HepG2 (cell line): ENCODE data around the gene MIDN. TPM values are rescaled to one million over a fixed set of nuclear protein-coding genes. Genes with fewer than 3 reads are reported as not detected.

ENCODE experiments used
- ATF6 ChIP-seq: sonication (generic); formaldehyde crosslinking; conservative IDR thresholded peaks from 2 replicates; pipeline ENCODE4 v1.4.0; 2020; ENCODE audit warnings: missing genetic modification reagents
- CCDC6 ChIP-seq: sonication (generic); formaldehyde crosslinking; IDR thresholded peaks from 2 replicates; pipeline ENCODE4 v1.8.1; 2022; ENCODE audit warnings: mild to moderate bottlenecking, missing genetic modification reagents, moderate library complexity
- ESRRA ChIP-seq: sonication (generic); formaldehyde crosslinking; IDR thresholded peaks from 2 replicates; pipeline ENCODE4 v1.5.1; 2020; ENCODE audit warnings: mild to moderate bottlenecking, low read depth, missing genetic modification reagents
- FIP1L1 ChIP-seq: fragments of 200-400 bp; formaldehyde crosslinking; IDR thresholded peaks from 2 replicates; pipeline ENCODE4 v1.6.1; 2018; ENCODE audit warnings: low read depth, mild to moderate bottlenecking, low read length, moderate library complexity, borderline replicate concordance; ENCODE audit not compliant: insufficient read depth
- HES4 ChIP-seq: sonication (generic); formaldehyde crosslinking; IDR thresholded peaks from 2 replicates; pipeline ENCODE4 v1.9.0; 2021; ENCODE audit warnings: mild to moderate bottlenecking, missing genetic modification reagents, borderline replicate concordance
- HMGXB4 ChIP-seq, 2 experiments: sonication (generic) in 1 of 2; formaldehyde crosslinking in 1 of 2; IDR thresholded peaks; 2 replicates each; pipeline versions ENCODE4 v1.4.0 to v1.6.1; 2018 to 2020; ENCODE audit warnings: missing genetic modification reagents in 2 of 2, borderline replicate concordance in 1 of 2, low read depth in 1 of 2, mild to moderate bottlenecking in 1 of 2, missing biosample characterization in 1 of 2
- MAX ChIP-seq: IDR thresholded peaks from 2 replicates; pipeline ENCODE4 v1.6.1; 2012; ENCODE audit warnings: inconsistent platforms
- MTA1 ChIP-seq: sonication (generic); formaldehyde crosslinking; IDR thresholded peaks from 2 replicates; pipeline ENCODE4 v1.4.0; 2020; ENCODE audit warnings: missing genetic modification reagents, mild to moderate bottlenecking, borderline replicate concordance
- RARA ChIP-seq: IDR thresholded peaks from 2 replicates; pipeline ENCODE4 v1.6.1; 2016; ENCODE audit warnings: missing genetic modification reagents, missing compliant biosample characterization
- RBFOX2 ChIP-seq: fragments of 200-400 bp; formaldehyde crosslinking; IDR thresholded peaks from 2 replicates; pipeline ENCODE4 v1.6.1; 2017; ENCODE audit warnings: low read depth, mild to moderate bottlenecking, low read length
- SCMH1 ChIP-seq: sonication (generic); formaldehyde crosslinking; IDR thresholded peaks from 2 replicates; pipeline ENCODE4 v1.9.0; 2021; ENCODE audit warnings: missing genetic modification reagents, mild to moderate bottlenecking, borderline replicate concordance
- SNAPC2 ChIP-seq: sonication (generic); formaldehyde crosslinking; IDR thresholded peaks from 2 replicates; pipeline ENCODE4 v1.8.1; 2022; ENCODE audit warnings: mild to moderate bottlenecking, missing genetic modification reagents
- USF2 ChIP-seq, 2 experiments: sonication (generic) in 1 of 2; formaldehyde crosslinking in 1 of 2; IDR thresholded peaks; 2 replicates each; pipeline versions ENCODE4 v1.5.1 to v1.6.1; 2011 to 2020; ENCODE audit warnings: borderline replicate concordance in 1 of 2, low read depth in 1 of 2, low read length in 1 of 2, mild to moderate bottlenecking in 1 of 2, missing genetic modification reagents in 1 of 2, moderate library complexity in 1 of 2
- ZBTB25 ChIP-seq: IDR thresholded peaks from 2 replicates; pipeline ENCODE4 v1.6.1; 2018; ENCODE audit warnings: missing genetic modification reagents
- ZBTB38 ChIP-seq: sonication (generic); formaldehyde crosslinking; IDR thresholded peaks from 2 replicates; pipeline ENCODE4 v1.5.1; 2020; ENCODE audit warnings: mild to moderate bottlenecking, missing genetic modification reagents
- ZFY ChIP-seq: sonication (generic); formaldehyde crosslinking; IDR thresholded peaks from 2 replicates; pipeline ENCODE4 v1.4.0; 2020; ENCODE audit warnings: missing genetic modification reagents
- ZNF121 ChIP-seq: sonication (generic); formaldehyde crosslinking; IDR thresholded peaks from 2 replicates; pipeline ENCODE4 v1.5.0; 2020; ENCODE audit warnings: mild to moderate bottlenecking, missing genetic modification reagents
- ZNF224 ChIP-seq: sonication (generic); formaldehyde crosslinking; IDR thresholded peaks from 2 replicates; pipeline ENCODE4 v1.5.0; 2020; ENCODE audit warnings: mild to moderate bottlenecking, missing genetic modification reagents
- ZNF234 ChIP-seq: sonication (generic); formaldehyde crosslinking; conservative IDR thresholded peaks from 2 replicates; pipeline ENCODE4 v1.5.1; 2020; ENCODE audit warnings: mild to moderate bottlenecking, missing genetic modification reagents
- ZNF263 ChIP-seq: sonication (generic); formaldehyde crosslinking; IDR thresholded peaks from 2 replicates; pipeline ENCODE4 v1.4.0; 2020; ENCODE audit warnings: missing genetic modification reagents
- ZNF543 ChIP-seq: sonication (generic); formaldehyde crosslinking; IDR thresholded peaks from 2 replicates; pipeline ENCODE4 v1.4.0; 2020; ENCODE audit warnings: mild to moderate bottlenecking, missing genetic modification reagents
- polyA plus RNA-seq, 8 experiments: library from polyadenylated mRNA; depleted of rRNA in 3 of 8; stranded (reverse) in 7 of 8; unstranded in 1 of 8; fragments of >200 nt; fragmentation: Illumina TruSeq in 4 of 8; extraction: Trizol in 4 of 8; gene quantifications; 2 replicates each; pipeline versions ENCODE4 v1.2.1 to v1.2.3, GENCODE V29; 2011 to 2016; ENCODE audit warnings: low read depth in 4 of 8, missing spikeins in 1 of 8, mixed read lengths in 1 of 8; ENCODE audit not compliant: insufficient read depth in 1 of 8
- total RNA-seq, 5 experiments: library from RNA; depleted of rRNA; stranded (reverse); fragments of >200 nt; fragmentation: Illumina TruSeq; extraction: Trizol; gene quantifications; 2 replicates each; pipeline ENCODE4 v1.2.3, GENCODE V29; 2016; ENCODE audit warnings: low read depth in 1 of 5

The MIDN gene
- total and polyA plus RNA-seq, 2 of the 13 experiments (the other 11 are each of a cell fraction or from before 2014, with no cell fraction given) = 8.4 to 18.0 TPM

GRCh38 chr19:1287354-1288225 is 39.2 kb downstream of the MIDN start (continued):
- TF ChIP-seq ATF6 (CRISPR knock-in tag) (no peak), ZBTB38 (peak; percentile 88), ZNF263 (CRISPR knock-in tag) (no peak), ZNF121 (CRISPR knock-in tag) (no peak), MTA1 (peak; percentile 11; the same call in 1 of the 2 replicates), ZNF224 (CRISPR knock-in tag) (no peak), HMGXB4 (CRISPR knock-in tag; IDR thresholded peaks at IDR 0.05; ENCODE audit: borderline replicate concordance in 1 of 2, low read depth in 1 of 2) (peak in 1 of 2 experiments; percentile 2; a peak in 1 of 4 replicates), ZFY (CRISPR knock-in tag) (peak; percentile 38), HES4 (0 out of 2 replicates have a peak, but pooled peaks have one; percentile 30), SCMH1 (CRISPR knock-in tag) (no peak), CCDC6 (CRISPR knock-in tag) (no peak), ZNF543 (CRISPR knock-in tag) (no peak), ZNF234 (CRISPR knock-in tag) (no peak), MAX (0 out of 2 replicates have a peak, but pooled peaks have one; percentile 30), FIP1L1 (no peak), SNAPC2 (CRISPR knock-in tag) (no peak), RARA (CRISPR knock-in tag) (no peak), USF2 (IDR thresholded peaks at IDR 0.05; ENCODE audit: low read depth, low read length) (no peak), USF2 (CRISPR knock-in tag; IDR thresholded peaks at IDR 0.05; ENCODE audit: borderline replicate concordance) (no peak), ESRRA (CRISPR knock-in tag) (no peak), ZBTB25 (CRISPR knock-in tag) (no peak), RBFOX2 (peak; percentile 50; the same call in 1 of the 2 replicates)
